B cell (primary cell): ENCODE measurements around the gene YWHAE. TPM values are rescaled to one million over a fixed set of nuclear protein-coding genes. Genes with fewer than 3 reads are reported as not detected.

Experiments used
- ATAC-seq: fragments of 200-7000 bp; cut with Tn5 transposase; one replicate; pipeline ENCODE4 v1.10.0; 2021; ENCODE audit warnings: low read depth, mild to moderate bottlenecking, moderate number of reproducible peaks, moderate library complexity
- CTCF ChIA-PET: fragments of 350-600 bp; sonication (Branson Sonifier 250); formaldehyde crosslinking; loops from one replicate; lab custom pipeline; 2021; ENCODE audit warnings: antibody characterized with exemption, inconsistent platforms; lab: Charles Lee
- POLR2A ChIA-PET: fragments of 350-600 bp; sonication (Branson Sonifier 250); formaldehyde crosslinking; loops from one replicate; lab custom pipeline; 2021; ENCODE audit warnings: antibody characterized with exemption; lab: Charles Lee
- DNase-seq: peaks from one replicate; pipeline ENCODE4 v3.0.0; 2013
- H2AFZ ChIP-seq: 2 replicates; pipeline ENCODE4 v1.6.1; 2012; ENCODE audit warnings: mild to moderate bottlenecking, low read depth, low read length; ENCODE audit not compliant: insufficient read depth, poor library complexity, severe bottlenecking
- H3K27ac ChIP-seq, 2 donors: 1 replicate in 1 of 2; 2 replicates in 1 of 2; pipeline ENCODE4 v1.5.1; 2012 to 2013; ENCODE audit warnings: low read length in 2 of 2, mild to moderate bottlenecking in 2 of 2, moderate library complexity in 1 of 2
- H3K27me3 ChIP-seq, 4 experiments: fragments of 200-600 bp in 1 of 4; sonication (generic) in 1 of 4; replicated peaks in 1 of 4; 1 replicate in 2 of 4; 2 replicates in 2 of 4; pipeline versions ENCODE4 v1.6.1 to v1.7.0; 2013 to 2016; ENCODE audit warnings: low read length in 3 of 4, mild to moderate bottlenecking in 2 of 4, mixed read lengths in 1 of 4, moderate library complexity in 1 of 4; ENCODE audit not compliant: insufficient read depth in 4 of 4, control insufficient read depth in 3 of 4; ENCODE audit errors: control extremely low read depth in 1 of 4
- H3K36me3 ChIP-seq, 2 experiments: replicated peaks in 1 of 2; 1 replicate in 1 of 2; 2 replicates in 1 of 2; pipeline versions ENCODE4 v1.6.1 to v1.7.1; 2013; ENCODE audit warnings: low read length in 1 of 2; ENCODE audit not compliant: insufficient read depth in 2 of 2, control insufficient read depth in 1 of 2; ENCODE audit errors: control extremely low read depth in 1 of 2, extremely low read depth in 1 of 2
- H3K4me1 ChIP-seq, 2 donors: fragments of 200-600 bp in 1 of 2; sonication (generic) in 1 of 2; 1 replicate in 1 of 2; 2 replicates in 1 of 2; pipeline versions ENCODE4 v1.5.1 to v1.6.1; 2013 to 2017; ENCODE audit warnings: low read length in 2 of 2; ENCODE audit not compliant: control insufficient read depth in 2 of 2, insufficient read depth in 2 of 2
- H3K4me2 ChIP-seq: replicated peaks from 2 replicates; pipeline ENCODE3; 2012; ENCODE audit warnings: mild to moderate bottlenecking, low read depth, low read length; ENCODE audit not compliant: poor library complexity, severe bottlenecking
- H3K4me3 ChIP-seq, 5 experiments: fragments of 200-600 bp in 1 of 5; sonication (generic) in 1 of 5; 1 replicate in 3 of 5; 2 replicates in 2 of 5; pipeline versions ENCODE4 v1.5.1 to v1.7.0; 2011 to 2016; ENCODE audit warnings: low read length in 4 of 5, mild to moderate bottlenecking in 4 of 5, low read depth in 2 of 5, control low read depth in 1 of 5, moderate library complexity in 1 of 5; ENCODE audit not compliant: insufficient read depth in 1 of 5; ENCODE audit errors: control extremely low read depth in 1 of 5, extremely low read depth in 1 of 5
- H3K79me2 ChIP-seq: fragments of 200-600 bp; sonication (generic); one replicate; pipeline ENCODE4 v1.6.0; 2016; ENCODE audit warnings: low read length; ENCODE audit not compliant: control insufficient read depth, insufficient read depth
- H3K9ac ChIP-seq: fragments of 200-600 bp; sonication (generic); 2 replicates; pipeline ENCODE4 v1.6.1; 2017; ENCODE audit warnings: mild to moderate bottlenecking, low read length, moderate library complexity
- H3K9me3 ChIP-seq, 3 donors: one replicate each; pipeline versions ENCODE4 v1.6.1 to v1.7.1; 2013; ENCODE audit warnings: low read length in 2 of 3; ENCODE audit not compliant: control insufficient read depth in 2 of 3, insufficient read depth in 1 of 3; ENCODE audit errors: control extremely low read depth in 1 of 3
- H4K20me1 ChIP-seq: 2 replicates; pipeline ENCODE4 v1.6.0; 2012; ENCODE audit warnings: mild to moderate bottlenecking, low read length; ENCODE audit not compliant: insufficient read depth, control insufficient read depth, poor library complexity, severe bottlenecking
- H3K27ac Mint-ChIP-seq: one replicate; pipeline ENCODE4 v1.8.0; 2021; ENCODE audit warnings: mixed read lengths
- H3K27me3 Mint-ChIP-seq: one replicate; pipeline ENCODE4 v1.8.0; 2021; ENCODE audit warnings: mixed read lengths
- H3K4me1 Mint-ChIP-seq: one replicate; pipeline ENCODE4 v1.8.0; 2021; ENCODE audit warnings: mixed read lengths
- H3K4me3 Mint-ChIP-seq: one replicate; pipeline ENCODE4 v1.8.0; 2021; ENCODE audit warnings: mixed read lengths
- H3K9me3 Mint-ChIP-seq: one replicate; pipeline ENCODE4 v1.8.0; 2022; ENCODE audit warnings: mixed read lengths; ENCODE audit not compliant: insufficient read depth
- CTCF ChIP-seq: fragments of 200-600 bp; IDR thresholded peaks from one replicate; pipeline ENCODE4 v1.8.0; 2022; ENCODE audit warnings: antibody characterized with exemption, mild to moderate bottlenecking
- EZH2 ChIP-seq: IDR thresholded peaks from 2 replicates; pipeline ENCODE4 v1.6.1; 2012; ENCODE audit warnings: borderline replicate concordance, low read depth, mild to moderate bottlenecking, moderate library complexity, low read length; ENCODE audit not compliant: insufficient read depth, poor library complexity, severe bottlenecking
- WGBS: methylation state at CpG from one replicate; pipeline ENCODE4 v1.1.5; 2013; ENCODE audit warnings: missing lambda C conversion rate; ENCODE audit not compliant: insufficient coverage; 5-methylcytosine and 5-hydroxymethylcytosine counted together
- intact Hi-C: fragments of 100-400 bp; cut with micrococcal nuclease; formaldehyde crosslinking; loops from one replicate; pipeline ENCODE4 v1.10.0; 2022
- polyA plus RNA-seq: library from polyadenylated mRNA; depleted of rRNA; stranded (reverse); fragments of >200 nt; gene quantifications from 2 replicates; pipeline ENCODE4 v1.2.3, GENCODE V29; 2012
- total RNA-seq, 2 donors: library from RNA; stranded (reverse); fragments of 120-200 nt in 1 of 2; gene quantifications; 1 replicate in 1 of 2; 2 replicates in 1 of 2; pipeline versions ENCODE4 v1.2.3 to v1.2.4, GENCODE V29; 2013 to 2022

YWHAE gene
- total and polyA plus RNA-seq, 2 donors (not counting 1 experiment from before 2014, with no cell fraction given), result 54.3 to 149 TPM

GRCh38 chr17:1412185-1413110, 12.4 kb upstream of the YWHAE start:
- no peaks in the 10 kb centered on the region for H4K20me1 ChIP-seq
- no peaks in the 10 kb centered on the region for H3K9me3 ChIP-seq
- intact Hi-C loops, result no loop called here
- Mint-ChIP-seq H3K9me3 (no peaks in the 10 kb centered on the region), H3K27ac (no peak overlapping the region), H3K4me3 (no peak overlapping the region), H3K27me3 (no peaks in the 10 kb centered on the region), H3K4me1 (peaks cover 2% of the 10 kb centered on the region)
- H3K27me3 ChIP-seq, result no peaks in the 10 kb centered on the region
- H3K4me3 ChIP-seq, result no peak overlapping the region
- DNase-seq (no peak), ATAC-seq (no peak)
- H3K4me1 ChIP-seq, result no peaks in the 10 kb centered on the region
- ChIA-PET CTCF (interaction anchor here (0.6 to 0.9 kb wide), 2 partner anchors 22 to 104 kb away, joined by 3 to 4 read pairs; partner anchors contain the start of gene INPP5K), POLR2A (interaction anchor here (0.8 kb wide), 1 partner anchor 15 kb away, joined by 6 read pairs; no protein-coding TSS in a partner anchor)
- TF ChIP-seq EZH2 (no peak), CTCF (no peak)
- H3K79me2 ChIP-seq, result peaks cover 3% of the 10 kb centered on the region
- H2AFZ ChIP-seq, result no peak overlapping the region
- H3K36me3 ChIP-seq, result no peaks in the 10 kb centered on the region
- 87% methylated on average over 16 of the region's 27 CpGs for WGBS
- no peak overlapping the region for H3K9ac ChIP-seq
- H3K27ac ChIP-seq, result no peak overlapping the region
- no peak overlapping the region for H3K4me2 ChIP-seq

DNA sequence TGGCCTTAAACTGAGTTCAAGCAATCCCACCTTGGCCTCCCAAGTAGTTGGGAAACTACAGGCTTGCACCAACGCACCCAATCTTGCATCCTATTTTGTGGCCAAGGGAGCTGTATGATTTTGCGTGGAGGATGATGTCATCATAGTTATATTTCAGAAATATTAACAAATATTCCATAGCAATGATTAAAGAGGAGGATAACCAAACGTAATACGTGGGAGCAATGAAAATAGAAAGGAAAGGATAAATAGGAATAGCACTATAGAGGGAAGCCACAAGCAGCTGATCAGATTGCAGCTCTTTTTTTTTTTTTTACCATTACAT, 2.2 kb upstream of the YWHAE start:
- no peaks in the 10 kb centered on the region for H3K9me3 Mint-ChIP-seq
- TF ChIP-seq CTCF (no peak), EZH2 (no peak)
- Histone ChIP-seq H2AFZ (no peak overlapping the region), H3K9me3 (peaks cover 0 to 4% (median 0%) of the 10 kb centered on the region in 3 donors), H3K27ac (no peak overlapping the region), H3K79me2 (peaks cover 34% of the 10 kb centered on the region), H3K4me3 (no peak overlapping the region), H3K36me3 (no peaks in the 10 kb centered on the region), H3K4me2 (no peak overlapping the region), H3K4me1 (peaks cover 16 to 25% of the 10 kb centered on the region in 2 donors), H3K9ac (no peak overlapping the region), H3K27me3 (no peaks in the 10 kb centered on the region), H4K20me1 (peaks cover 30% of the 10 kb centered on the region)
- ChIA-PET POLR2A (interaction anchor here (0.5 kb wide), 1 partner anchor 26 kb away, joined by 4 read pairs; no protein-coding TSS in a partner anchor), CTCF (interaction anchor here (0.7 to 1.7 kb wide), 2 partner anchors 59 to 83 kb away, joined by 3 to 5 read pairs; no protein-coding TSS in a partner anchor)
- no CpG with 5 or more reads among the region's 4 CpGs for WGBS
- DNase-seq (no peak), ATAC-seq (no peak)
- intact Hi-C loops, result loop anchor here (5.0 kb wide), 1 partner anchor 160 kb away; the partner anchor contains the start of gene PITPNA
- no peak overlapping the region for H3K27ac Mint-ChIP-seq
- no peaks in the 10 kb centered on the region for H3K27me3 Mint-ChIP-seq
- peaks cover 22% of the 10 kb centered on the region for H3K4me1 Mint-ChIP-seq
- H3K4me3 Mint-ChIP-seq, result no peak overlapping the region
